IgD-negative memory B cell (primary cell): ENCODE measurements around the gene FMC1. TPM values are rescaled to one million over a fixed set of nuclear protein-coding genes. Genes with fewer than 3 reads are reported as not detected.
A peak's percentile ranks its signal among the peaks of the same experiment; 100 is the strongest.
"Not testable (repeated sequence)": the region's sequence is repeated elsewhere in the genome, so short reads cannot be mapped to it uniquely, and the experiment has no call there.

Experiments
- H3K27ac Mint-ChIP-seq, 3 donors: one replicate each; pipeline ENCODE4 v1.8.0; 2020 to 2022; ENCODE audit warnings: mild to moderate bottlenecking in 3 of 3, mixed read lengths in 3 of 3, moderate library complexity in 1 of 3
- H3K27me3 Mint-ChIP-seq: one replicate; pipeline ENCODE4 v1.8.0; 2021; ENCODE audit warnings: mixed read lengths
- H3K36me3 Mint-ChIP-seq: one replicate; pipeline ENCODE4 v1.8.0; 2020; ENCODE audit warnings: mild to moderate bottlenecking, mixed read lengths
- H3K4me1 Mint-ChIP-seq, 3 donors: one replicate each; pipeline ENCODE4 v1.8.0; 2020 to 2022; ENCODE audit warnings: mixed read lengths in 3 of 3, mild to moderate bottlenecking in 1 of 3
- H3K4me3 Mint-ChIP-seq, 4 donors: one replicate each; pipeline ENCODE4 v1.8.0; 2020 to 2022; ENCODE audit warnings: mild to moderate bottlenecking in 4 of 4, mixed read lengths in 4 of 4, moderate library complexity in 3 of 4
- H3K9me3 Mint-ChIP-seq, 3 donors: one replicate each; pipeline ENCODE4 v1.8.0; 2020 to 2021; ENCODE audit warnings: mixed read lengths in 3 of 3, mild to moderate bottlenecking in 1 of 3
- polyA plus RNA-seq: library from polyadenylated mRNA; unstranded; fragments of 300-500 nt; fragmentation: Illumina TruSeq; gene quantifications from one replicate; pipeline ENCODE4 v1.2.3, GENCODE V29; 2021

Gene FMC1
- polyA plus RNA-seq, 1 donor from 2014 or later = 61.6 TPM

DNA sequence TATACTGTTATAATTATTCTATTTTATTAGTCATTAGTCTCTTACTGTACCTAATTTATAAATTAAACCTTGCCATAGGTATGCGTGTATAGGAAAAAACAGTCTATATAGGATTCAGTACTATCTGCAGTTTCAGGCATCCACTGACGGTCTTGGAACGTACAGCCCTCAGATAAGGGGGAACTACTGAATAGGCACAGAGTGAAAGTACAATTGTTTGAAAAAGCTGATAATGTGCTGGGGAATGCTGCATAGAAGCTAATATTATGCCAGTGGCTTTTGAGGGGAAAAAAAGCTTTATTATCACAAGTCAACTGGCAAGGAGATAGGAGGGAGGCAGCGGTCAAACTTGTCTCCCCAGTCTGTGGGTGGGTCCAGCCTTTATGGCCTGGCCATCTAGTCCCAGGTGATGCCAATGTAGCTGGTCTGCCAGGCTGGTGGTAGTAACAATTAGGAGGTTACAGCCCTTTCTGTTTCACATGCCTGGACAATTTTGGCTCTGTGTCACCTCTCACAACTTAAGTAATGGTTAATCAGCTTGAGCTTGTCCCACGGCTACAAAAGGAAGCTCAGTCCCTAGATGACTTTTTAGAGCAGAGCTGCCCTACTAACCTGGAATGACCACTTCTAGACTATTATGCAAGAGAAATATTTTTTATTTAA lies 8.3 kb upstream of the FMC1 start:
- no peaks in the 10 kb centered on the region for H3K27me3 Mint-ChIP-seq
- peaks cover 3% of the 10 kb centered on the region for H3K36me3 Mint-ChIP-seq
- peak overlapping the region in 1 of 3 donors; percentile 22 for H3K27ac Mint-ChIP-seq
- peaks cover 0 to 4% (median 0%) of the 10 kb centered on the region in 3 donors for H3K9me3 Mint-ChIP-seq
- peaks cover 0 to 4% (median 2%) of the 10 kb centered on the region in 3 donors for H3K4me1 Mint-ChIP-seq
- H3K4me3 Mint-ChIP-seq = no peak overlapping the region

DNA sequence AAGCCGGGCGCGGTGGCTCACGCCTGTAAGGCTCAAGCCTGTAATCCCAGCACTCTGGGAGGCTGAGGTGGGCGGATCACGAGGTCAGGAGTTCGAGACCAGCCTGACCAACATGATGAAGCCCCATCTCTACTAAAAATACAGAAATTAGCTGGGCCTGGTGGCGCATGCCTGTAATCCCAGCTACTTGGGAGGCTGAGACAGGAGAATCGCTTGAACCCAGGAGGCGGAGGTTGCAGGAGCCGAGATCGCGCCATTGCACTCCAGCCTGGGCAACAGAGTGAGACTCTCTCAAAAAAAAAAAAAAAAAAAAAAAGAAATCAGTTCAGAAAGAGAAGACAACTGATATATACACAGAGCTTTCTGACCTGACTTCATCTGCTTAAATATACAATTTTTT lies 7.7 kb upstream of the FMC1 start:
- H3K27me3 Mint-ChIP-seq, H3K4me1 Mint-ChIP-seq, H3K9me3 Mint-ChIP-seq, H3K4me3 Mint-ChIP-seq, H3K36me3 Mint-ChIP-seq, H3K27ac Mint-ChIP-seq: not testable (repeated sequence)

DNA sequence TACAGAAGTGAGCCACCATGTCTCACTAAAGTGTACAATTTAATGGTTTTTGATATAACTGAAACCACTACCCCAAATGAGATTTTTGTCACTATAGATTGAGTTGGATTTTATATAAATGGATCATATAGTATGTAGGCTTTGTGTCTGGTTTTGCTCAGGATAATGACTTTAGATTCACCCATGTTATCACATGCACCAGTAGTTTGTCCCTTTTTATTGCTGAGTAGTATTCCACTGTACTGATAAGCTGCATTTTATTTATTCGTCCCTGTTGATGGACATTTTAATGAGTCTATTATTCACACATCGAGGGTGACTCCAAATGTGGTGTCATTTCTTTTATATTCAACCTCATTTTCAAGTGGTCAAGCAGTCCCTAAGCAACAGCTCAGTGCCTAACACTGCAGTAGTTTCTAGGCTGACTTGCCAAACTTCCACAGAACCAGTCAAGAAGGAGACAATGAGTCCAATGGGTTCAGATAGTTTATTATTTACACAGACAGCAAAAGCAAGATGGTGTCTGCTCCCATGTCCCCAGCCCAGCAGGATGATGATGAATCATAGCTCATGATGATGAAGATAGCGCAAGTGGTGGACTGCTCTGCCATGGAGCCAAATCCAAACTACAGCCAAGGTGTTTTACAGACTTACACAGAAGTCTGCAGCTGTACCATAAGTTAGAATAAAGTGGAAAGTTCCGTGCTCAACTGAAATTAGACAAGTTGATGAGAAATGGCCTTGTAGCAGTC lies 6.6 kb upstream of the FMC1 start:
- Mint-ChIP-seq H3K36me3 (peaks cover 3% of the 10 kb centered on the region), H3K4me3 (peak overlapping the region in 1 of 4 donors; percentile 28)

DNA sequence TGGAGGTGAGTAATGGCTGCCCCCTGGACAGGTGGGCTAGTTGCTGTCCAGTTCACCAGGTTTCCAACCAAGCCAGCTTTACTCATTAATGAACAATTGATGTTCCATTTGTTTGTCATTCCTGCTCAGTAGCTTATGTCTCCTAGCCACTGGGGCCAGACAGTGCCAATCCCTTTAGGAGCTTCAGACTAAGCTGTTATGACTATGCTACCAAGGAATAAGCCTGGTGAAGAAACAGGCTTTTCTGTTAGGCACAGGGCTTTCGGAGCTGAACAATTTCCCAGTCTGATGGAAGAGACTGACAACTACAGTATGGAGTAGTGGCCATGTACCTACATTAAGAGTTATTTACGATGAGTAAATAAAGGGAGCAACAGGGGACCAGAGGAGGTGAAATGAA lies 2.1 kb upstream of the FMC1 start:
- Mint-ChIP-seq H3K36me3 (peaks cover 5% of the 10 kb centered on the region), H3K4me3 (peak overlapping the region; percentile 88 to 99 (median 94)), H3K27ac (peak overlapping the region; percentile 99 to 100 (median 99)), H3K27me3 (peaks cover 3% of the 10 kb centered on the region), H3K4me1 (peaks cover 12 to 14% (median 13%) of the 10 kb centered on the region in 3 donors), H3K9me3 (peaks cover 4 to 8% (median 4%) of the 10 kb centered on the region in 3 donors)

More for the DNA sequence above, 6.6 kb upstream of the FMC1 start:
- Mint-ChIP-seq H3K9me3 (peaks cover 3 to 4% (median 4%) of the 10 kb centered on the region in 3 donors), H3K27ac (peak overlapping the region in 1 of 3 donors; percentile 49), H3K27me3 (no peaks in the 10 kb centered on the region), H3K4me1 (peaks cover 0 to 5% (median 4%) of the 10 kb centered on the region in 3 donors)

DNA sequence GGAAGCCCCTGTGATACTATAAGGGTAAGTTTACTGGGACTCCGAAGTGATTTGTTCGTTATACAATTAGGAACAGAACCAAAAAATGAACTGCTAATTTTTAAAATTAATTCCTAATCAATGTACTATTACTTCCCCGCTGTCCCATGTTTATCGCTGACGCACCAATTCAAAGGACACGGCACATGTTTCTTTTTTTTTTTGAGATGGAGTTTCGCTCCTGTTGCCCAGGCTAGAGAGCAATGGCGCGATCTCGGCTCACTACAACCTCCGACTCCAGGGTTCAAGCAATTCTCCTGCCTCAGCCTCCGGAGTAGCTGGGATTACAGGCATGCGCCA lies 1.5 kb upstream of the FMC1 start:
- peaks cover under 1 to 8% (median 4%) of the 10 kb centered on the region in 3 donors for H3K9me3 Mint-ChIP-seq
- H3K36me3 Mint-ChIP-seq = peaks cover 2% of the 10 kb centered on the region
- H3K4me1 Mint-ChIP-seq = peaks cover 12 to 16% (median 13%) of the 10 kb centered on the region in 3 donors
- peak overlapping the region; percentile 90 to 99 (median 98) for H3K4me3 Mint-ChIP-seq
- peaks cover 3% of the 10 kb centered on the region for H3K27me3 Mint-ChIP-seq
- peak overlapping the region; percentile 99 to 100 (median 99) for H3K27ac Mint-ChIP-seq

DNA sequence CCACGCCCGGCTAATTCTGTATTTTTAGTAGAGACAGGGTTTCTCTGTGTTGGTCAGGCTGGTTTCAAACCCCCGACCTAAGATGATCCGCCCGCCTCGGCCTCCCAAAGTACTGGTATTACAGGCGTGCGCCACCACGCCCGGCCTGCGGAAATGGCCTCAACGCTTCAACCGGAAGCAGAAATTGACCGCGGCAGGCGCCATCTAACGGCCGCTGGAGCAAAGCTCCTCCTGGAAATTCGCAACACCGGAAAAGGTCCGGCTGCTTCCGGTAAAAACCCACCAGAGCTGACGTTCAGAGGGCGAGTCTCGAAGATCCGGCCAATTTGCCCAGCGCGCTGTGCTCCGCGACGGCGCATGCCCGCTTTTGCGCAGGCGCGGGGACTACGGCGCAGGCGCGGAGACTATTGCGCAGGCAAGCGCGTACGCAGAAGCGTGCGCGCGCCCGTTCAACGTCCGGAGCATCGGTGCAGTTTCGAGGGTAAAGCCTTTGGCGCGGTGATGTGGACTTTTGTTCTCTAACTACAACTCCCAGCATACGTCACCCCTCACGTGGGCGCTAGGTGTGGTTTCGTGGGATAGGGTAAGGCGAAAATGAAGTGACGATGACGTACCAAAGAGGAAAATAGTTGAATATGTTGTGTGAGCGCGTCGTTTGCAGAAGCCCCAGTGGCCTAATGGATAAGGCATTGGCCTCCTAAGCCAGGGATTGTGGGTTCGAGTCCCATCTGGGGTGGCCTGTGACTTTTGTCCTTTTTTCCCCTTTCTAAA lies 915 bp upstream of the FMC1 start:
- Mint-ChIP-seq H3K9me3 (peaks cover 0 to 8% (median 4%) of the 10 kb centered on the region in 3 donors), H3K4me1 (peaks cover 15 to 20% (median 18%) of the 10 kb centered on the region in 3 donors), H3K27ac (peak overlapping the region; percentile 99 to 100 (median 99)), H3K27me3 (peaks cover 3% of the 10 kb centered on the region), H3K36me3 (peaks cover 3% of the 10 kb centered on the region), H3K4me3 (peak overlapping the region; percentile 90 to 99 (median 98))

DNA sequence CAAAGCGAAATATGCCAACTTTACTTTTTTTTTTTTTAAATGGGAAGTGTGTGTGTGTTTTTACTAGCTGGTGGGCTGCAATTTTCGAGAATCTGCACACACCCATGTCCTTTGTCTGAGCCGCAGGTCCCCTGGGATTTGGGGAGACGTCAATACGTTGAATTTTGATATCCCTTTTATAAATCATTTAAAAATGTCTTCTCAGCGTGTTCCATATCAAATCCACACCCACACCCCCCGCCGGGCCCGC lies 404 bp upstream of the FMC1 start:
- Mint-ChIP-seq H3K4me3 (peak overlapping the region; percentile 90 to 99 (median 98)), H3K36me3 (peaks cover 3% of the 10 kb centered on the region), H3K4me1 (peaks cover 15 to 21% (median 20%) of the 10 kb centered on the region in 3 donors), H3K27ac (peak overlapping the region; percentile 99 to 100 (median 99)), H3K27me3 (peaks cover 3% of the 10 kb centered on the region), H3K9me3 (peaks cover 0 to 8% (median 4%) of the 10 kb centered on the region in 3 donors)

DNA sequence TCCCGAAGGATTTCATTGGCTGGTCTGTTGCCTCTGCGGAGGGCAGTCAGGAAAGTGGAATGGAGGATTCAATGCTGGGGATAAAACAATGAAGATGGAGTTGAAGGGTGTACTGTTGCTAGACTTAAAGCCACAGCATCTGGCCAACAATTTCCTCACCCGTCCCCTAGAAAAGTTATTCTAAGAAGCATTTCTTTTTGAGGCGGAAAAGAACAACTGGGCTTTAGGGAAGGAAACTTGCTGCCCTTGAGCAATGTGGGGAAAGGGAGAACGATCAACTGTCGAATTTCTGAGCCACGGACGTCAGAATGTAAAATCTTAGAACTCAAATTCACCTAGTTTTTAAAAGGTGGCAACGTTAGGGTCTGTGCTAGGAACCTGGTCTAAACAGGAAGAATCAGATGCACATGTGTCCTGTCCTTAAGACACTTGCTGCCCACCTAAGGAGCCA lies 664 bp downstream of the FMC1 start:
- Mint-ChIP-seq H3K4me3 (peak overlapping the region; percentile 90 to 99 (median 98)), H3K9me3 (peaks cover 0 to 8% (median 4%) of the 10 kb centered on the region in 3 donors), H3K4me1 (peaks cover 15 to 21% (median 21%) of the 10 kb centered on the region in 3 donors), H3K27me3 (peaks cover 3% of the 10 kb centered on the region), H3K27ac (peak overlapping the region; percentile 99 to 100 (median 99)), H3K36me3 (peaks cover 3% of the 10 kb centered on the region)

DNA sequence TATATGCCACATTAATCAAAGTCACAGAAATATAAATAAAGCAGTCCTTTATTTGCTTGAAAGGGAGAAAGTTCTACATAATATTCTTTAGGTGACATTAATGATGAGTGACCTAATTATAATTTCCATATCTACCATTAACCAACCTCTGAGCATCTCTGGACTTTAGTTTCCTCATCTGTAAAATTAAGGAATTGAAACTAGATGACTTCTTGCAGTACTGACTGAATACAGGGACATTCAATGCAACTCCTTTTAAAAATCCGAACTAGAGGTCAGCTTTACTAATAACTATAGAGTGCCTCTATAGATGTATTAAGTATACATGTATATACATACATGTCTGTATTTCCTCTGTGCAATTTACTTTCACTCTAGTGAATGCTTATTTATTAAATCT lies 3.9 kb downstream of the FMC1 start:
- H3K9me3 Mint-ChIP-seq = peaks cover 0 to 5% (median 0%) of the 10 kb centered on the region in 3 donors
- peaks cover 4% of the 10 kb centered on the region for H3K36me3 Mint-ChIP-seq
- peaks cover 3% of the 10 kb centered on the region for H3K27me3 Mint-ChIP-seq
- peak overlapping the region in 1 of 4 donors; percentile 54 for H3K4me3 Mint-ChIP-seq
- H3K27ac Mint-ChIP-seq = peak overlapping the region in 2 of 3 donors; percentile 67 to 73
- H3K4me1 Mint-ChIP-seq = peaks cover 18 to 24% (median 19%) of the 10 kb centered on the region in 3 donors

DNA sequence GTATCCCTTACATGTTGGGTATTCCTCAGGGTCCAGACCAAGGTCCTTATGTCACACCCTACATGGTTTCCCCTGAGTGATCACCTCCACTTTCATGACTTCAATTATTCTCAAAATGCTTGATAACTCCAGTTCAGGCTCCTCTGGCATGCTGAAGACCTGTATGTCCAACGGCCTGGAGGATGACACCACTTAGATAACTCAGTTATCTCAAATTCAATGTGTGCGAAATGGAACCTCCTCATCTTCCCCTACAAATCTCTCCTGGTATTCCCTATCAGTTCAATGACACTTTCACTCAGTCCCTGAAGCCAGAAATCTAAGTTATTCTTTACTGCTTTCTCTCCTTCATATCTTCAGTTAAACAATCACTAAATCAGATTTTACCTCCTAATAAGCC lies 9.9 kb downstream of the FMC1 start:
- Mint-ChIP-seq H3K27me3 (no peaks in the 10 kb centered on the region), H3K27ac (peak overlapping the region in 1 of 3 donors; percentile 39), H3K4me3 (no peak overlapping the region), H3K36me3 (peaks cover 7% of the 10 kb centered on the region), H3K9me3 (no peaks in the 10 kb centered on the region), H3K4me1 (peaks cover 1 to 7% (median 4%) of the 10 kb centered on the region in 3 donors)

DNA sequence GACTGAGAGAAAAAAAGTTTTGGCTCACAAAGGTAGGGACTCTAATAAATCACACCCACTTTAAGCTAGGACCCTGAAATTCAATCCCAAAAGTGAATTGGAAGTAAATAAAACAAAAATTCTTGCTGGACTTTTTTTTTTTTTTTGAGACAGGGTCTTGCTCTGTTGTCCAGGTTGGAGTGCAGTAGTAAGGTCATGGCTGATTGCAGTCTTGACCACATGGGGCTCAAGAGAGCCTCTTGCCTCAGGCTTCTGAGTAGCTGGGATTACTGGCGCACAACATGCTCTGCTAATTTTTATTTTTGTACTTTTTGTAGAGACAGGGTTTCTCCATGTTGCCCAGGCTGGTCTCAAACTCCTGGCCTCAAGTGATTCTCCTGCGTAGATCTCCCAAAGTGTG lies 13.6 kb downstream of the FMC1 start:
- H3K27me3 Mint-ChIP-seq = no peaks in the 10 kb centered on the region
- H3K4me1 Mint-ChIP-seq = peaks cover 4 to 10% (median 7%) of the 10 kb centered on the region in 3 donors
- H3K4me3 Mint-ChIP-seq = no peak overlapping the region
- no peak overlapping the region for H3K27ac Mint-ChIP-seq
- no peaks in the 10 kb centered on the region for H3K9me3 Mint-ChIP-seq
- peaks cover 6% of the 10 kb centered on the region for H3K36me3 Mint-ChIP-seq

DNA sequence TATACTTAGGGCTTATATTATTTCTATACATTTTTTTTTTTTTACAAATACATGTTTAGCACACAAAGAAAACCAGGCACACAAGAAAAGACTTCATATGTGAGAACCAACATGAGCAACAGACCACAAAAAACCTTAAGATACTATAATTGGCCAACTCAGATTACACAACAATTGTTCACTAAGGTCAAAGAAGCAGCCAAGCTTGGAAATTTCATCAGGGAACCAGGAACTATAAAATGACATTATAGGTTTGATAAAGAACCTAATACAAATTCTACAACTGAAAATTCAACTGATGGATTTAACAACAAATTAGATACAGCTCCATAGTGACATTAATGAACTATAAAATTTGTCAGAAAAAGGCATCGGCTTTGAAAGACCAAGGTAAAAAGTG lies 14.2 kb downstream of the FMC1 start:
- Mint-ChIP-seq H3K4me3 (peak overlapping the region in 1 of 4 donors; percentile 87), H3K4me1 (peaks cover 5 to 10% (median 7%) of the 10 kb centered on the region in 3 donors), H3K9me3 (no peaks in the 10 kb centered on the region), H3K27me3 (no peaks in the 10 kb centered on the region), H3K36me3 (peaks cover 6% of the 10 kb centered on the region), H3K27ac (peak overlapping the region in 1 of 3 donors; percentile 80)

DNA sequence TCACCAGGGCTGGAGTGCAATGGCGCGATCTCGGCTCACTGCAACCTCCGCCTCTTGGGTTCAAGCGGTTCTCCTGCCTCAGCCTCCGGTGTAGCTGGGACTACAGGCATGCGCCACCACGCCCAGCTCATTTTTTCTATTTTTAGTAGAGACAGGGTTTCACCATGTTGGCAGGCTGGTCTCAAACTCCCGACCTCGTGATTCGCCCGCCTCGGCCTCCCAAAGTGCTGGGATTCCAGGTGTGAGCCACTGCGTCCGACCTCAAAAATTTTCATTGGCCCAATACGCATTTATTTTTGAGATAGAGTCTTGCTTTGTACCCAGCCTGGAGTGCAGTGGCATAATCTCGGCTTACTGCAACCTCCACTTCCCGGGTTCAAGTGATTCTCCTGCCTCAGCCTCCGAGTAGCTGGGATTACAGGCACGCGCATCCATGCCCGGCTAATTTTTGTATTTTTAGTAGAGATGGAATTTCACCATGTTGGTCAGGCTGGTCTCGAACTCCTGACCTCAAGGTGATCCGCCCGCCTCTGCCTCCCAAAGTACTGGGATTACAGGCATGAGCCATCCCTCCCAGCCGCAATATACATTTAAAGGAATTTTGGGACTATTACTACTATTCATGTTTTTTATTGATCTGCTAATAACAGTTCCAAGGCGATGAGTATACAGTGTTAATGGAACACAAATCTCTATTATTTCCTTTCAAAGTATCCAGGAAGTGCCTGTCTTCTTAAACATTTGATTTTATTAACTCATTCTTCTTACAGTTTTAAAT lies 16.8 kb downstream of the FMC1 start:
- not testable (repeated sequence) for H3K27me3 Mint-ChIP-seq, H3K9me3 Mint-ChIP-seq, H3K36me3 Mint-ChIP-seq
- Mint-ChIP-seq H3K27ac (peak overlapping the region; percentile 53 to 99 (median 95)), H3K4me3 (peak overlapping the region; percentile 96 to 100 (median 99)), H3K4me1 (peaks cover 16 to 25% (median 20%) of the 10 kb centered on the region in 3 donors)
